ENCODE data around the gene DUOXA1.

DUOXA1 gene

DNA sequence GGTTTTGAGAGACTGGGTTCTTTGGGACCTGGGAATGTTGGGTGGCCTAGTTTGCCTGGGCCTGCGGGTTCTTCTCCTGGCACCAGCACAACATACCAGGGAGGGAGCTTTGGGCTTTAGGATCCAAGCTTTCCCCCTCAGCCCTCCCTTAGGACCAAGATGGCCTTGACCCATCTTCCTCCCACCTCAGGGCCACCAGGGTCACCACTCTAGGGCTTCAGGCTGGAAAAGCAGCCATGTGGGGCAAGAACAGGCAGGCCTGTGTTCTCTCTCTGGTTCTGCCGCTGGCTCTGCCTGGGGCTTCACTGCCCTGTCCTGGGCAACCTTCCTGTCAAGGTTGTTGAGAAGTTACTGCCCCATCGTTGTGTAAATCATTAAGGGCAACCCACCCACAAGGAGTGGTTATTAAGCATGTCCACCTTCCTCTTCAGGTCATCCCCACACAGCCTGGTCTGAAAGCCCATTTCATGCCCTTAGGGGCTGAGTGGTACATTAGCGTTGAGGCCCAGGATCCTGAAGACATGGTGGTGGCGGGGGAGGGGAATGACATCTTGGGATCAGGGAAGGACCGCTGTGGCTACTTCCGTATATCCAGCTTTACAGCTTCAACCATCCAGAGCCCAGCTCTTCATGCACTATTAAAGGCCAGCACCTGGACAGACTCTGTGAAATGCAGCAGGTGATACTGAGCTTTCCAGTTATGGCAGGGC is 767 bp upstream of the DUOXA1 start:
- no peak for DNase-seq

- no peak for DNase-seq
Observed at GRCh38 chr15:45128971-45129639, 574 bp downstream of the DUOXA1 start.

- DNase-seq = peak in 1 of 3 experiments; percentile 28
Observed at GRCh38 chr15:45126535-45127158, 3.0 kb downstream of the DUOXA1 start.

DNA sequence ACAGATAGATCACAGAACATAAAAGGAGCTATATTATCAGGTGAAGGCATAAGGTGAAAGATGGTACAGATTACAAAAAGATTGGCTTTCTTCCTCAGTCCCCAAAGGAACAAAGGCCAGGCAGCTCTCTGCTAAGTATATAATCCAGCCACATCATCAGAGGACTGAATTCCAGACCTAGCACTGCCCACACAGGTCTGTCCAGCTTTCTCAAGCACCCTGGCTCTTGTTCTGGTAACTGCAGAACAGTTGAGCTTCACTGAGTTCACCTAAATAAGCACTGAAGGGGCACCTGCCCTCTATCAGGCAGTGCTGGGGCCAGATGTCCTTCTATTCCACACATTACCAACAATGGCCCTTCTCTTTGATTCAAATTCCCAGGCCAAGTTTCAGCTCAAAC is 6.3 kb downstream of the DUOXA1 start:
- no peak for DNase-seq

GRCh38 chr15:45122719-45123118 is 7.0 kb downstream of the DUOXA1 start:
- no peak for DNase-seq

DNA sequence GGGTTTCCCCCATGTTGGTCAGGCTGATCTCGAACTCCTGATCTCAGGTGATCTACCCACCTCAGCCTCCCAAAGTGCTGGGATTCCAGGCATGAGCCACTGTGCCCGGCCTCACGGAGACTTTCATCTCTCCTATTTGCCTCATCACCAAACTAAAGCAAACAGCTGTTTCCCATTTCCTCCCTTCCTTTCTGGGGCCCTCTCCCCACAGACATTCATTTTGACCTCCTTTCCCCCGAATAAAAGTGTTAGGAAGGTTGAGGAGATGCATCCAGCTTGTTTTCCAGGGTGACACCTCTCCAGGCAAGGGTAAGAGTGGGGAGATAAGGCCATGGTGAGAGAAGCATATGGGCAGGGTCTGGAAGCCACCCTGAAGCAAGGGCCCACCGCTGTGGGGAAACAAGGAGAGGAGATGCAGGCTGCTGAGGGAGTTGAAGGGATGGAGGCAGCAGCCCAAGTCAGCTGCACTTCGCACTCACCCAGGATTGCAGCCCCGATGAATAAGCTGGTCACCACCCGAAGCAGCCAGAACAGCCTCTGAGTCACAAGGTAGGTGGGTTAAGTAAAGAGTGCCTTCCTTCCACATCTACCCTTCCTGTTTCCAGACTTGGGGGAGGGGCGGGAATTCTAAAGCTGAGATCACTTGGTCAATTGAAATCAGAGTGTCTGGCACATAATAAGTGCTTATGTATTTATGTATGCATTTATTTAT is 7.8 kb downstream of the DUOXA1 start:
- DNase-seq = no peak

DNA sequence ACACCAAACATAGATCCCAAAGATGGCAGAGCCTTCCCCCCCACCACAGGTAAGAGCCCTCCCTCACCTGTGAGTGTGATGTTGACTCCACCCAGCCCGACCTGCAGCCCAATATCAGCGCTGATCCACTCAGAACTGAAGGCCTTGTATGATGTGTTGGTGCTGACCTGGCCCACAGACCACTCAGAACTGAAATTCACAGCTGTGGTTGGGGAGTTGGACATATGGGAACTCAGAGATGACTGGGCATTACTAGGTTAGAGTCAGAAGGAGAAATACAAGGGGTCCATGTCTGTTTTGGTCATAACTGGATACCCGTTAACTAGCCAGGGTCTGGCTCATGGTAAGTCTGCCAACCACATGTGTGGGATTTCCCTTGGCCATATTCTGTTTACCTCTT is 8.7 kb downstream of the DUOXA1 start:
- DNase-seq = no peak

GRCh38 chr15:45120081-45120972 is 9.4 kb downstream of the DUOXA1 start:
- DNase-seq = no peak

GRCh38 chr15:45118996-45119395 is 10.7 kb downstream of the DUOXA1 start:
- DNase-seq = no peak

DNA sequence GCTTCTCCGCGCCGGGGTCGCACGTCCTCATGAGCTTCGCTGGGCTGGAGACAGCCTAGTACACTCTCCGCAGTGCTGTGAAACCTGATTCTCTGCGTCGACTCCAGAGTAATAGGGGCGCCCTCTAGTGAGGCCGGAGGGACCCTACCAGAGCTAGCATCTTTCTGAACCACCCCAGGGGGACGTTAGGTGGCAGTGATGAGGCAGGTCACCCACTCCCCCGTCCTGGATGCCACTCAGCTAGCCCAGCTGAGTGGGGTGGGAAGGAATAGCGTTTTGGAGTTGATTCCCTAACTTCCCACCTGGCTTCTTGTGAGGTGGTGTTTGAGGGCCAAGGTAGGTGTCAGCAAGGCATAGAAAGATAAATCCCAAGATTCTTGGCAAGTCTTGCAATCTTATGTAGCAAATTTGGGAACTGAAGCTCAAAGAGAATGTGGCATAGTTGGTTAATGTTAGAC is 11.5 kb downstream of the DUOXA1 start:
- peak; percentile 72 to 89 (median 89) for DNase-seq

DNA sequence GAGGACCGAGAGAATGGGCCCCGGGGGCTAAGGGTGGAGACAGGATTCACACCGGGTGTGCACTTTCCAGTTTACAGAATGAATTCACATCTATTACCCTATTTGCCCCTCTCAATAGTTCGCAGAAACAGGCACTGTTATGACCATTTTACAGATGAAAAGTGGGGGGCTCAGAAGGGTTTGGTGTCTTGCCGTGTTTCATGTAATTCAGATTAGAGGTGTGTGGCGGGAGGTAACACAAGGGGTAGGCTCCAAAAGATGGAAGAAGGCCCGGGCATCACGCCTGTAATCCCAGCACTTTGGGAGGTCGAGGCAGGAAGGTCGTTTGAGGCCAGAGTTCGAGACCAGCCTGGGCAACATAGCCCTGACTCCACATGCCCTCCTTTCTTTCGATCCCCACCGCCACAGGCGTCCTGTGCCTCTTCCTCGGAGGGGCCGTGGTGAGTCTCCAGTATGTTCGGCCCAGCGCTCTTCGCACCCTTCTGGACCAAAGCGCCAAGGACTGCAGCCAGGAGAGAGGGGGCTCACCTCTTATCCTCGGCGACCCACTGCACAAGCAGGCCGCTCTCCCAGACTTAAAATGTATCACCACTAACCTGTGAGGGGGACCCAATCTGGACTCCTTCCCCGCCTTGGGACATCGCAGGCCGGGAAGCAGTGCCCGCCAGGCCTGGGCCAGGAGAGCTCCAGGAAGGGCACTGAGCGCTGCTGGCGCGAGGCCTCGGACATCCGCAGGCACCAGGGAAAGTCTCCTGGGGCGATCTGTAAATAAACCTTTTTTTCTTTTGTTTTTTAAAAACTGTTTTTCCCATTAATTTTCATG is 12.2 kb downstream of the DUOXA1 start:
- no peak for DNase-seq

DNA sequence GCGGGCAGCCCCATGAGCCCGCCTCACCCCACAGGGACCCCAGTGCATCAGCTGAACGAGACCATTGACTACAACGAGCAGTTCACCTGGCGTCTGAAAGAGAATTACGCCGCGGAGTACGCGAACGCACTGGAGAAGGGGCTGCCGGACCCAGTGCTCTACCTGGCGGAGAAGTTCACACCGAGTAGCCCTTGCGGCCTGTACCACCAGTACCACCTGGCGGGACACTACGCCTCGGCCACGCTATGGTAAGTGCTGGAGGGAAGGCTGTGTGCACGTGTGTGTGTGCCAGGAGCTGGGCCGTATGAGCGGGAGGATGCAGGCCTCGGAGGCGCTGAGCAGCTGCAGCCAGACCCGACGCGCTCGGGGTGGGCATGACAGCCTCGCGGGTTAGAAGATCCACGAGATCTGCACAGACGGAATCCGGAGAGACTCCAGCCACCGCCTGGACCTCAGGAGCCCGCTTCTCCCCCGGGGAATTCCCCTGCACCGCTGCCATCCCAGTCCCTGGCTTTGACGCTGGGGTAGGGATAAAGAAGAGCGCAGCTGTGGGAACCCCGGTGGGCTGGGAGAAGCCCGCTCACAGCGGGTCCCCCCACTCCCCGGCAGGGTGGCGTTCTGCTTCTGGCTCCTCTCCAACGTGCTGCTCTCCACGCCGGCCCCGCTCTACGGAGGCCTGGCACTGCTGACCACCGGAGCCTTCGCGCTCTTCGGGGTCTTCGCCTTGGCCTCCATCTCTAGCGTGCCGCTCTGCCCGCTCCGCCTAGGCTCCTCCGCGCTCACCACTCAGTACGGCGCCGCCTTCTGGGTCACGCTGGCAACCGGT is 13.0 kb downstream of the DUOXA1 start:
- DNase-seq = no peak

DNA sequence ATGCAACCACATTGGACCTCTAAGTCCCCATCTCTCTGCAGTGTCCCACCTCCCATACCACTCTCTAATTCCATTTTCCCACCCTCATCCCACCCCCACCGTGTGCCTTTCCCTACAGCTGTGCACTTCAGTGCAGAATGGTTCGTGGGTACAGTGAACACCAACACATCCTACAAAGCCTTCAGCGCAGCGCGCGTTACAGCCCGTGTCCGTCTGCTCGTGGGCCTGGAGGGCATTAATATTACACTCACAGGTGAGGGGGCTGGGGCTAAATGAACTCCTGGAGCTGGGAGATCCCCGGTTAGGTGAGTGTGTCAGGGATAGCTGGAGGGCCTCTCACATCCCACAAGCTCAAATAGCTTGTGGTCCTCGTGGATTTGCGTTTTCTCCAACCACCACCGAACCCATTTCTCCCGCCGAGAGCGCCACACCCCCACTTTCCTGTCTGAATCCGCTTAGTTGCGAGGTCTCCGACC is 13.6 kb downstream of the DUOXA1 start:
- DNase-seq = no peak

GRCh38 chr15:45115312-45115820 is 14.3 kb downstream of the DUOXA1 start:
- DNase-seq = no peak

GRCh38 chr15:45114751-45115085 is 15.0 kb downstream of the DUOXA1 start:
- DNase-seq = no peak

GRCh38 chr15:45114076-45114750 is 15.5 kb downstream of the DUOXA1 start, which contains the start of the genes DUOX2 and DUOXA2:
TSS of gene DUOX2 (minus strand) at chr15:45114172. CDS start at chr15:45113411, 761 bp downstream.
TSS of gene DUOXA2 (plus strand) at chr15:45114326. CDS start at chr15:45114606, 280 bp downstream.
- DNase-seq = peak in 2 of 3 experiments; percentile 16 to 28

- DNase-seq = peak in 1 of 3 experiments; percentile 11
Observed at GRCh38 chr15:45113380-45113990, 16.2 kb downstream of the DUOXA1 start.

DNA sequence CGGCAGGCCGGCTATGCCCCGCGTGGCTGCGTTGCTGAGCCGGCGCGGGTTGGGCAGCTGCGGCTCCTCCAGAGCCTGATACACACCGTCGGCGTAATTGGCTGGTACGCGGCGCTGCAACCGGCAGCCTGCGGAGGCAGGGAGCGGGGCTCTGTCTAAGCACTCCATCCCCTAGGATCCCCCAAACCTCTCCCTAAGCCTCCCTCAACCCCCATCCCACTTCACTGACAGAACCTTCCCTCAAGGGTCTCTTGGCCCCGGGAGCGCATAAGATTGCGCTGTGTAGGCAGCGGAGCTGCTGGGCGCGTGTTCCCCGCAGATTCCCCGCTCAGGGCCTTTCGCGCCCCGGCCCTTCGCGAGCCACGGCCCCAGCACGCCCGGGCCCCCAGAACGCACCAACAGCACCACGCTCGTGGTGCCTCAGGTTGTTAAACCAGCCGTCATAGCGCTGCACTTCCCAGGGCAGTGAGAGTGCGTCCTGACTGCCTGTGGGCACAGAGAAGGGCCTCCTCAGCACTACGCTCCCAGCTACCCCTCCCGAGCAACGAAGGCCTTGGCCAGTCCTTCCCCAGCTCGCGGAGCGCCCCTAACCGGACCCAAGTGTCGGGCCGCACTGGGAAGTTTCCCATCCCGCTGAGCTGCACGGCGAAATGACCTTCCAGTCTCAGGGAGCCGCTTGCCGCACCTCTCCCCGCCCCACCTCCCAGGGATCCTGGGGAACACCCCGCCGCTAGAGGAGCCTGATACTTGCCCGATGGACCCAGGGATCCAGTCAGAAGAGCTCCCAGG is 16.9 kb downstream of the DUOXA1 start:
- DNase-seq = peak in 2 of 3 experiments; percentile 25 to 43
